NCI-H187 treated with DMSO at 0.1 percent for 48 hours (cell line): ENCODE data around the gene CDH20.

ENCODE experiments used
- DNase-seq: peaks from one replicate; lab custom pipeline; 2025; lab: John Stamatoyannopoulos, UW

CDH20 gene

GRCh38 chr18:61531182-61531581, 198.0 kb downstream of the CDH20 start:
- DNase-seq, result no peak

- DNase-seq, result no peak
These were observed 198.7 kb downstream of the CDH20 start for GRCh38 chr18:61531891-61532290.

- no peak for DNase-seq
These were observed 202.2 kb downstream of the CDH20 start for GRCh38 chr18:61535401-61535800.

GRCh38 chr18:61541673-61542072, 208.4 kb downstream of the CDH20 start:
- DNase-seq, result no peak

GRCh38 chr18:61542596-61542995, 209.4 kb downstream of the CDH20 start:
- DNase-seq, result no peak

GRCh38 chr18:61543518-61543917, 210.3 kb downstream of the CDH20 start:
- DNase-seq, result no peak

GRCh38 chr18:61544178-61544577, 210.9 kb downstream of the CDH20 start:
- DNase-seq, result no peak

GRCh38 chr18:61545281-61546245, 212.3 kb downstream of the CDH20 start:
- DNase-seq, result no peak

GRCh38 chr18:61546590-61546989, 213.4 kb downstream of the CDH20 start:
- no peak for DNase-seq

GRCh38 chr18:61549416-61549815, 216.2 kb downstream of the CDH20 start:
- DNase-seq, result no peak

GRCh38 chr18:61549889-61550288, 216.7 kb downstream of the CDH20 start:
- DNase-seq, result no peak

- DNase-seq, result peak; percentile 30
These were observed 218.4 kb downstream of the CDH20 start for GRCh38 chr18:61551586-61551985.

GRCh38 chr18:61553045-61553659, 219.9 kb downstream of the CDH20 start:
- no peak for DNase-seq

GRCh38 chr18:61554117-61554776, 221.0 kb downstream of the CDH20 start:
- no peak for DNase-seq

GRCh38 chr18:61554946-61555361, 221.7 kb downstream of the CDH20 start:
- no peak for DNase-seq

- DNase-seq, result no peak
These were observed 223.1 kb downstream of the CDH20 start for GRCh38 chr18:61556316-61556715.

- no peak for DNase-seq
These were observed 223.6 kb downstream of the CDH20 start for GRCh38 chr18:61556862-61557261.

- no peak for DNase-seq
These were observed 236.1 kb downstream of the CDH20 start for GRCh38 chr18:61569176-61569892.

GRCh38 chr18:61570070-61570469, 236.8 kb downstream of the CDH20 start:
- DNase-seq, result no peak

GRCh38 chr18:61572084-61572655, 238.9 kb downstream of the CDH20 start:
- DNase-seq, result no peak

GRCh38 chr18:61572871-61573270, 239.6 kb downstream of the CDH20 start:
- DNase-seq, result no peak

GRCh38 chr18:61574665-61575064, 241.4 kb downstream of the CDH20 start:
- no peak for DNase-seq
